ENCODE results near the gene BPI.

GRCh38 chr20:38293491-38294065, 10.4 kb upstream of the BPI start:
- TF ChIP-seq CTCF (IDR thresholded peaks at IDR 0.05): no peak
- no peak for TF ChIP-seq POLR2A (IDR thresholded peaks at IDR 0.05)
